Measurements from ENCODE around the gene PAX8.

GRCh38 chr2:113285816-113286215 lies 7.1 kb upstream of the PAX8 start:
- no peak for TF ChIP-seq EZH2phosphoT487 (IDR thresholded peaks at IDR 0.05; ENCODE audit: low read depth, severe bottlenecking, unreplicated experiment)
- TF ChIP-seq CTCF (IDR thresholded peaks at IDR 0.05; ENCODE audit: poor library complexity): no peak
- no peak for TF ChIP-seq EZH2 (IDR thresholded peaks at IDR 0.05; ENCODE audit: borderline replicate concordance)

Measured in hepatocyte (in vitro differentiated cells).